ENCODE results near the gene PTH2R. TPM values are rescaled to one million over a fixed set of nuclear protein-coding genes. Genes with fewer than 3 reads are reported as not detected.
A peak's percentile ranks its signal among the peaks of the same experiment; 100 is the strongest.

The PTH2R gene
- total and polyA plus RNA-seq, 9 of the 15 experiments (the other 6 are each of a cell fraction or from before 2014, with no cell fraction given), result 2.7 to 8.8 (median 4.2) TPM

DNA sequence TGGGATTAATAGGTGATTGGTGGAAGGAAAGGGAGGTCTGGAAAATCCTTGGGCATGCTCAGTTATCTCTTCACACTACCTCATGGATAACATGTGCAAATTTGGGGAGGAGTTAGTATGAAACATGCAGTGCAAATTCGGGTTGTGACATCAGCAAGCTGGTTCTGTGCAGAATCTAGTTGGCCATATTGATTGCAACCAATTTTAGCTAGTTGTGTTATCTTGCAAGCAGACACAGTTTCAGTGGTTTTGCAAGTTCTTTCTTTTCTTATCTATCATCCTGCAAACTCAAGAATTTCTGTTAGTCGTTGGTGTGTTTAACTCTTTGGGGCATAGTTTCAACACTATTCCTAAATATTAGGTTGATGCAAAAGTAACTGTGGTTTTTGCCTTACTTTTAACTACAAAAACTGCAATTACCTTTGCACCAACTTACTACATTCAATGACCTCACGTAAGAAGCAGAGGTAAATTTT is 135.4 kb downstream of the PTH2R start (continued):
- TF ChIP-seq MGA (IDR thresholded peaks at IDR 0.05) (peak; percentile 92), ATF7 (IDR thresholded peaks at IDR 0.05) (0 out of 2 replicates have a peak, but pooled peaks have one; percentile 41), ARID1B (IDR thresholded peaks at IDR 0.05) (peak; percentile 93), ZNF253 (CRISPR knock-in tag; conservative IDR thresholded peaks at IDR 0.05) (no peak)
